Liver (tissue), 9 donors: ENCODE data around the gene SCAMP1. TPM values are rescaled to one million over a fixed set of nuclear protein-coding genes. Genes with fewer than 3 reads are reported as not detected.

Experiments used
- DNase-seq: peaks from one replicate; pipeline ENCODE4 v3.0.0-alpha.2; 2017; ENCODE audit warnings: low spot score
- H3K27ac ChIP-seq, 2 donors: one replicate each; pipeline ENCODE4 v1.7.0; 2013; ENCODE audit warnings: inconsistent platforms in 2 of 2, low read length in 2 of 2, control low read depth in 1 of 2, low read depth in 1 of 2, mild to moderate bottlenecking in 1 of 2
- H3K27me3 ChIP-seq, 4 donors: one replicate each; pipeline versions ENCODE4 v1.6.1 to v1.7.0; 2013; ENCODE audit warnings: low read length in 3 of 4, inconsistent platforms in 1 of 4, mild to moderate bottlenecking in 1 of 4, moderate library complexity in 1 of 4; ENCODE audit not compliant: control insufficient read depth in 4 of 4, insufficient read depth in 4 of 4
- H3K36me3 ChIP-seq, 4 donors: one replicate each; pipeline versions ENCODE4 v1.6.1 to v1.7.0; 2013; ENCODE audit warnings: low read length in 3 of 4, mild to moderate bottlenecking in 3 of 4, low read depth in 1 of 4, moderate library complexity in 1 of 4; ENCODE audit not compliant: control insufficient read depth in 4 of 4, insufficient read depth in 3 of 4
- H3K4me1 ChIP-seq, 4 donors: one replicate each; pipeline versions ENCODE4 v1.6.1 to v1.7.0; 2013; ENCODE audit warnings: low read length in 3 of 4, mild to moderate bottlenecking in 3 of 4, moderate library complexity in 1 of 4; ENCODE audit not compliant: control insufficient read depth in 4 of 4, insufficient read depth in 4 of 4
- H3K4me3 ChIP-seq, 3 donors: one replicate each; pipeline versions ENCODE4 v1.6.1 to v1.7.0; 2013; ENCODE audit warnings: low read length in 3 of 3, control low read depth in 1 of 3, low read depth in 1 of 3, mild to moderate bottlenecking in 1 of 3
- H3K9ac ChIP-seq, 2 donors: one replicate each; pipeline ENCODE4 v1.7.0; 2013; ENCODE audit warnings: low read length in 2 of 2, mild to moderate bottlenecking in 2 of 2, moderate library complexity in 2 of 2, control low read depth in 1 of 2, low read depth in 1 of 2
- H3K9me3 ChIP-seq, 4 donors: one replicate each; pipeline versions ENCODE4 v1.6.1 to v1.7.0; 2013; ENCODE audit warnings: low read length in 3 of 4; ENCODE audit not compliant: control insufficient read depth in 4 of 4
- FOXA1 ChIP-seq: IDR thresholded peaks from 2 replicates; pipeline ENCODE4 v1.6.1; 2016; ENCODE audit warnings: antibody characterized with exemption
- FOXA2 ChIP-seq: IDR thresholded peaks from 2 replicates; pipeline ENCODE4 v1.6.1; 2016; ENCODE audit warnings: antibody characterized with exemption
- HNF4A ChIP-seq, 2 donors: conservative IDR thresholded peaks; 2 replicates each; pipeline ENCODE4 v1.6.1; 2016; ENCODE audit warnings: antibody characterized with exemption in 2 of 2, mild to moderate bottlenecking in 2 of 2
- JUND ChIP-seq, 2 donors: IDR thresholded peaks; 2 replicates each; pipeline ENCODE4 v1.6.1; 2016; ENCODE audit warnings: antibody characterized with exemption in 2 of 2
- NR2F2 ChIP-seq: IDR thresholded peaks from 2 replicates; pipeline ENCODE4 v1.6.1; 2016; ENCODE audit warnings: antibody characterized with exemption
- RAD21 ChIP-seq, 2 donors: IDR thresholded peaks; 2 replicates each; pipeline ENCODE4 v1.6.1; 2016; ENCODE audit warnings: antibody characterized with exemption in 2 of 2, mild to moderate bottlenecking in 2 of 2
- RXRA ChIP-seq, 2 donors: IDR thresholded peaks; 2 replicates each; pipeline ENCODE4 v1.6.1; 2017 to 2018; ENCODE audit warnings: antibody characterized with exemption in 2 of 2, mild to moderate bottlenecking in 1 of 2
- SP1 ChIP-seq: IDR thresholded peaks from 2 replicates; pipeline ENCODE4 v1.6.1; 2018; ENCODE audit warnings: antibody characterized with exemption, mild to moderate bottlenecking
- TAF1 ChIP-seq: conservative IDR thresholded peaks from 2 replicates; pipeline ENCODE4 v1.6.1; 2016; ENCODE audit warnings: antibody characterized with exemption, mild to moderate bottlenecking
- YY1 ChIP-seq: IDR thresholded peaks from 2 replicates; pipeline ENCODE4 v1.6.1; 2016; ENCODE audit warnings: antibody characterized with exemption, mild to moderate bottlenecking
- WGBS: extraction: QIAGEN DNeasy Blood & Tissue Kit; methylation state at CpG from one replicate; pipeline ENCODE4 v1.1.7; 2013; 5-methylcytosine and 5-hydroxymethylcytosine counted together
- polyA plus RNA-seq, 2 donors: library from polyadenylated mRNA; stranded (reverse) in 1 of 2; unstranded in 1 of 2; fragments of 200-250 nt in 1 of 2; fragments of >200 nt in 1 of 2; fragmentation: Nextera tagmentation in 1 of 2; extraction: Ambion mirVana in 1 of 2; gene quantifications; one replicate each; pipeline versions ENCODE4 v1.2.1 to v1.2.3, GENCODE V29; 2013 to 2015
- total RNA-seq, 2 donors: library from RNA; depleted of rRNA; stranded (reverse); fragments of >200 nt; gene quantifications; one replicate each; pipeline ENCODE4 v1.2.3, GENCODE V29; 2014
- TF ChIP-seq, protein P1 (sequence below): IDR thresholded peaks from 2 replicates; pipeline ENCODE4 v1.6.1; 2016; ENCODE audit warnings: antibody characterized with exemption
- TF ChIP-seq, protein P2 (sequence below): IDR thresholded peaks from 2 replicates; pipeline ENCODE4 v1.6.1; 2016; ENCODE audit warnings: antibody characterized with exemption
- TF ChIP-seq, protein P3 (sequence below): fragments of 150-350 bp; IDR thresholded peaks from 2 replicates; pipeline ENCODE4 v1.5.1; 2017; ENCODE audit warnings: improper control_type of control experiment, low read depth, low read length; ENCODE audit not compliant: missing input control
- TF ChIP-seq, protein P4 (sequence below): IDR thresholded peaks from 2 replicates; pipeline ENCODE4 v1.6.1; 2016; ENCODE audit warnings: antibody characterized with exemption
- donor health status: healthy.
- donor health status: healthy.
- donor health status: healthy.
- donor health status: healthy.
- donor health status: healthy.

SCAMP1 gene
- total and polyA plus RNA-seq, 4 donors, result 5.9 to 15.0 (median 9.0) TPM

DNA sequence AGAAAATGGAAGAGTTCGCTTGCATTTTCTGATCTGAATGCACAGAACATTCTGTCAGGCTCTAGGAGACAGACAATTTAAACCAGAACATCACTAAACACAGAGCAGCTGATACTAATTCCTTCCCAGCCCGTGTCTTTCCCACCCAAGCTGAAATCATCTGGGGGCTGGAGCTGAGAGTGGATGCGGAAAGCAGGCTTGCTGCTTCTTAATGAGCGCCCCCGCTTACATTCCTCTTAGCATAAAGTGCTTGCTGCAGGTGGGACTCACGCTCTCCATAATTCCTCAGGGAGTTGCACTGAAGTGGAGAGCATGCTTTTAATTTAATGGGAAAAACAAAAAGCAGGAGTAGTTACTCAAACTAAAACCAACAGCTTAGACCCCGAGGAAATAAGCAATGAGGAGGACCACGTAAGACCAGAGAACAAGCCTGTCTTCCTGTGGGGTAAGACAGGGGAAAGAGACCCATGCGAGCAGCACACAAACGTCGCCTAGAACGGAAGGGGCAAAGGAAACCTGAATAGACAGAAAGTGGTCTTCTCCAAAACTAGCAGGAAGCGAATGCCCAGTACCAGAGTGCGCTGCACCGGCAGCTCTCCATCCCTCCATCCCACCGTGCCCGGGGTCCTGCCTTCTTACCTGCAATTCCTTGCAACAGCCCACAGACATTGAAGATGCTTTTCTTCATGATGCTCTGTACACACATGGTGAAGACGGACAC is 148.9 kb downstream of the SCAMP1 start:
- H3K27ac ChIP-seq, result no peak overlapping the region
- H3K36me3 ChIP-seq, result no peaks in the 10 kb centered on the region
- H3K27me3 ChIP-seq, result no peaks in the 10 kb centered on the region
- peaks cover 0 to 18% (median 10%) of the 10 kb centered on the region in 4 donors for H3K4me1 ChIP-seq
- DNase-seq, result no peak
- H3K9ac ChIP-seq, result no peak overlapping the region
- WGBS, result 79% methylated on average over 18 of the region's 18 CpGs
- TF ChIP-seq RAD21 (IDR thresholded peaks at IDR 0.05) (no peak), FOXA1 (no peak), TAF1 (no peak), NR2F2 (no peak), YY1 (no peak), FOXA2 (no peak), RXRA (IDR thresholded peaks at IDR 0.05) (no peak), JUND (IDR thresholded peaks at IDR 0.05) (no peak)
- TF ChIP-seq, protein P1, sequence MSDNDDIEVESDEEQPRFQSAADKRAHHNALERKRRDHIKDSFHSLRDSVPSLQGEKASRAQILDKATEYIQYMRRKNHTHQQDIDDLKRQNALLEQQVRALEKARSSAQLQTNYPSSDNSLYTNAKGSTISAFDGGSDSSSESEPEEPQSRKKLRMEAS, result no peak
- TF ChIP-seq, protein P2, sequence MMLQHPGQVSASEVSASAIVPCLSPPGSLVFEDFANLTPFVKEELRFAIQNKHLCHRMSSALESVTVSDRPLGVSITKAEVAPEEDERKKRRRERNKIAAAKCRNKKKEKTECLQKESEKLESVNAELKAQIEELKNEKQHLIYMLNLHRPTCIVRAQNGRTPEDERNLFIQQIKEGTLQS, result no peak
- TF ChIP-seq, protein P3, sequence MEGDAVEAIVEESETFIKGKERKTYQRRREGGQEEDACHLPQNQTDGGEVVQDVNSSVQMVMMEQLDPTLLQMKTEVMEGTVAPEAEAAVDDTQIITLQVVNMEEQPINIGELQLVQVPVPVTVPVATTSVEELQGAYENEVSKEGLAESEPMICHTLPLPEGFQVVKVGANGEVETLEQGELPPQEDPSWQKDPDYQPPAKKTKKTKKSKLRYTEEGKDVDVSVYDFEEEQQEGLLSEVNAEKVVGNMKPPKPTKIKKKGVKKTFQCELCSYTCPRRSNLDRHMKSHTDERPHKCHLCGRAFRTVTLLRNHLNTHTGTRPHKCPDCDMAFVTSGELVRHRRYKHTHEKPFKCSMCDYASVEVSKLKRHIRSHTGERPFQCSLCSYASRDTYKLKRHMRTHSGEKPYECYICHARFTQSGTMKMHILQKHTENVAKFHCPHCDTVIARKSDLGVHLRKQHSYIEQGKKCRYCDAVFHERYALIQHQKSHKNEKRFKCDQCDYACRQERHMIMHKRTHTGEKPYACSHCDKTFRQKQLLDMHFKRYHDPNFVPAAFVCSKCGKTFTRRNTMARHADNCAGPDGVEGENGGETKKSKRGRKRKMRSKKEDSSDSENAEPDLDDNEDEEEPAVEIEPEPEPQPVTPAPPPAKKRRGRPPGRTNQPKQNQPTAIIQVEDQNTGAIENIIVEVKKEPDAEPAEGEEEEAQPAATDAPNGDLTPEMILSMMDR, result no peak
- TF ChIP-seq, protein P4, sequence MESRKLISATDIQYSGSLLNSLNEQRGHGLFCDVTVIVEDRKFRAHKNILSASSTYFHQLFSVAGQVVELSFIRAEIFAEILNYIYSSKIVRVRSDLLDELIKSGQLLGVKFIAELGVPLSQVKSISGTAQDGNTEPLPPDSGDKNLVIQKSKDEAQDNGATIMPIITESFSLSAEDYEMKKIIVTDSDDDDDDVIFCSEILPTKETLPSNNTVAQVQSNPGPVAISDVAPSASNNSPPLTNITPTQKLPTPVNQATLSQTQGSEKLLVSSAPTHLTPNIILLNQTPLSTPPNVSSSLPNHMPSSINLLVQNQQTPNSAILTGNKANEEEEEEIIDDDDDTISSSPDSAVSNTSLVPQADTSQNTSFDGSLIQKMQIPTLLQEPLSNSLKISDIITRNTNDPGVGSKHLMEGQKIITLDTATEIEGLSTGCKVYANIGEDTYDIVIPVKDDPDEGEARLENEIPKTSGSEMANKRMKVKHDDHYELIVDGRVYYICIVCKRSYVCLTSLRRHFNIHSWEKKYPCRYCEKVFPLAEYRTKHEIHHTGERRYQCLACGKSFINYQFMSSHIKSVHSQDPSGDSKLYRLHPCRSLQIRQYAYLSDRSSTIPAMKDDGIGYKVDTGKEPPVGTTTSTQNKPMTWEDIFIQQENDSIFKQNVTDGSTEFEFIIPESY, result no peak
- no peaks in the 10 kb centered on the region for H3K9me3 ChIP-seq
- H3K4me3 ChIP-seq, result peak overlapping the region in 2 of 3 donors; percentile 36 to 37

DNA sequence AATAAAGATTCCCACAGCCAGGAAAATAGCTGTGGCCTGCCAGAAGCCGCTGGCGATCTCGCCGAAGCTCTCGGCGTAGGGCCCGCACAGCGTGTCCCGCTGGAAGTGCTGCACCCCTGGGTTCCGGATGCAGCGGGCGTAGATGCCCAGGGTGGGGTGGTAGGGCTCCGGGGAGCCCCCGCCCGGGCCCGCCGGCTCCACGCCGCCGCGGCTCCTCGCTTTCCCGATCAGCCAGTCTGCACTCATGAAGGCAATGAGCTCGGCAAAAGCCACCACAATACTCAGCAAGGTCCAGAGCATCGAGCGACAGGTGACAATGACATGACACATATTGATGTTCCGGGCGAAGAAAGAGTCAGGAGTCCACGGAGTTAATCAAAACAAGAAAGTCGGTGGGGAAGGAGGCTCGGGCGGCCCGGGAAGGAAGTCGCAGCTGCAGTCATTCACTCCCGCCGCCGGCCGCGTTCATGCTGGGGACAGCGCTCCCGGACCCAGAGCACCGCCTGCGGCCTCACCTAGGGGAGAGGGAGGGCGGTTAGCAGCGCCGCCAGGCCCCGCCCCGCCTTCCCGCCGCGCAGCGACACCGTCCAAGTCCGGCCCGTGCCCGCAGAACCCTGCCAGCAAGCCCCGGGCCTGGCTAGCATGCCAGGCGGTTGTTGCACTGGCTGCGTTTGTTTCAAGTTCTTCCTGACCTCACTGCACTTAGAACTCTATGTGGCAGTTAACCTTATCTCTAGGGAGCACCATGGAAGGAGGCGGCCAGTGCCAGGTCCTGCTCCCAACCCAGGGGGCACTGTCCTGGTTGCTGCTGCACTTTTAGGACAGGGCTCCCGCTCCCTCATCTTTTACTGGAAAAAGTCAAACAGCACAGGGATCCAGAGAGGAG is 149.7 kb downstream of the SCAMP1 start:
- Histone ChIP-seq H3K27ac (peak overlapping the region in 1 of 2 donors; percentile 47), H3K36me3 (no peaks in the 10 kb centered on the region), H3K4me3 (peak overlapping the region; percentile 31 to 37 (median 36)), H3K4me1 (peaks cover 0 to 18% (median 10%) of the 10 kb centered on the region in 4 donors), H3K9me3 (no peaks in the 10 kb centered on the region), H3K9ac (peak overlapping the region in 1 of 2 donors; percentile 36), H3K27me3 (no peaks in the 10 kb centered on the region)
- peak; percentile 69 for DNase-seq
- WGBS, result 12% methylated on average over 61 of the region's 61 CpGs
- TF ChIP-seq HNF4A (conservative IDR thresholded peaks at IDR 0.05) (peak; percentile 55 to 72), YY1 (peak; percentile 54), TAF1 (no peak), SP1 (peak; percentile 43), RXRA (IDR thresholded peaks at IDR 0.05) (peak; percentile 58 to 66), RAD21 (IDR thresholded peaks at IDR 0.05) (peak; percentile 7 to 46)
- TF ChIP-seq, protein P4, result no peak
- TF ChIP-seq, protein P3, result no peak
